Measurements from ENCODE around the gene SCAMP2. TPM values are rescaled to one million over a fixed set of nuclear protein-coding genes. Genes with fewer than 3 reads are reported as not detected.

The SCAMP2 gene
- total RNA-seq, 1 experiment from 2014 or later: 50.2 TPM

- Histone ChIP-seq H3K23ac (ENCODE audit: insufficient read length, low read depth, low read length) (no peak overlapping the region), H2BK20ac (ENCODE audit: low read depth, low read length, poor library complexity, severe bottlenecking) (no peak overlapping the region), H3K79me2 (ENCODE audit: insufficient read depth, low read length) (no peaks in the 10 kb centered on the region), H3K27ac (ENCODE audit: insufficient read length, low read depth, low read length) (no peak overlapping the region), H4K91ac (ENCODE audit: insufficient read length, low read depth, low read length) (no peak overlapping the region), H3K4me2 (ENCODE audit: insufficient read depth, insufficient read length, low read length) (no peak overlapping the region), H2BK120ac (ENCODE audit: low read depth, low read length, poor library complexity, severe bottlenecking) (no peak overlapping the region), H2AFZ (ENCODE audit: low read length) (no peak overlapping the region), H3K4ac (ENCODE audit: low read depth, low read length) (no peak overlapping the region), H3K9me3 (ENCODE audit: control insufficient read depth, low read depth, low read length) (peaks cover 11% of the 10 kb centered on the region), H2AK5ac (ENCODE audit: insufficient read length, low read length) (no peak overlapping the region), H2BK5ac (ENCODE audit: insufficient read length, low read length) (no peak overlapping the region), H3K27me3 (ENCODE audit: insufficient read depth, low read length) (no peaks in the 10 kb centered on the region), H2BK15ac (ENCODE audit: low read depth, low read length) (no peak overlapping the region), H4K5ac (ENCODE audit: insufficient read length, low read depth, low read length) (no peak overlapping the region), H2BK12ac (ENCODE audit: insufficient read length, low read depth, low read length) (no peak overlapping the region), H3T11ph (ENCODE audit: low read length) (no peak overlapping the region), H4K20me1 (ENCODE audit: control insufficient read depth, insufficient read depth, insufficient read length) (no peaks in the 10 kb centered on the region), H3K56ac (ENCODE audit: insufficient read length, low read depth, low read length) (no peak overlapping the region), H3K79me1 (ENCODE audit: insufficient read depth, low read depth, low read length, poor library complexity, severe bottlenecking) (no peaks in the 10 kb centered on the region), H3K14ac (ENCODE audit: insufficient read depth, low read length) (no peak overlapping the region), H3K23me2 (ENCODE audit: insufficient read length, low read depth, low read length, poor library complexity, severe bottlenecking) (peaks cover 4% of the 10 kb centered on the region), H3K18ac (ENCODE audit: insufficient read length, low read depth, low read length) (no peak overlapping the region), H3K9ac (ENCODE audit: extremely low read depth, insufficient read length, low read length) (no peak overlapping the region), H4K8ac (replicated peaks; ENCODE audit: insufficient read length, low read depth, low read length) (no peak overlapping the region), H3K4me1 (ENCODE audit: insufficient read depth, low read length) (no peaks in the 10 kb centered on the region)
- Mint-ChIP-seq H3K4me1 (peaks cover 13 to 22% of the 10 kb centered on the region in 2 experiments), H3K36me3 (ENCODE audit: insufficient read depth in 1 of 3, low read depth in 3 of 3) (peaks cover 0 to 8% (median 6%) of the 10 kb centered on the region in 3 experiments; a peak in 4 of 7 replicates), H3K9me3 (peaks cover 6 to 9% of the 10 kb centered on the region in 2 experiments; a peak in 4 of 5 replicates), H3K27me3 (ENCODE audit: low read depth) (peaks cover 5% of the 10 kb centered on the region), H3K27ac (no peak overlapping the region), H3K4me3 (no peak overlapping the region)
- TF ChIP-seq, protein P1, sequence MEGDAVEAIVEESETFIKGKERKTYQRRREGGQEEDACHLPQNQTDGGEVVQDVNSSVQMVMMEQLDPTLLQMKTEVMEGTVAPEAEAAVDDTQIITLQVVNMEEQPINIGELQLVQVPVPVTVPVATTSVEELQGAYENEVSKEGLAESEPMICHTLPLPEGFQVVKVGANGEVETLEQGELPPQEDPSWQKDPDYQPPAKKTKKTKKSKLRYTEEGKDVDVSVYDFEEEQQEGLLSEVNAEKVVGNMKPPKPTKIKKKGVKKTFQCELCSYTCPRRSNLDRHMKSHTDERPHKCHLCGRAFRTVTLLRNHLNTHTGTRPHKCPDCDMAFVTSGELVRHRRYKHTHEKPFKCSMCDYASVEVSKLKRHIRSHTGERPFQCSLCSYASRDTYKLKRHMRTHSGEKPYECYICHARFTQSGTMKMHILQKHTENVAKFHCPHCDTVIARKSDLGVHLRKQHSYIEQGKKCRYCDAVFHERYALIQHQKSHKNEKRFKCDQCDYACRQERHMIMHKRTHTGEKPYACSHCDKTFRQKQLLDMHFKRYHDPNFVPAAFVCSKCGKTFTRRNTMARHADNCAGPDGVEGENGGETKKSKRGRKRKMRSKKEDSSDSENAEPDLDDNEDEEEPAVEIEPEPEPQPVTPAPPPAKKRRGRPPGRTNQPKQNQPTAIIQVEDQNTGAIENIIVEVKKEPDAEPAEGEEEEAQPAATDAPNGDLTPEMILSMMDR (conservative IDR thresholded peaks at IDR 0.05): no peak
- no peak for DNase-seq
- WGBS (ENCODE audit: extremely low coverage, insufficient read length, low lambda C conversion rate): no CpG with 5 or more reads among the region's 4 CpGs
Measured at GRCh38 chr15:74884428-74885223, 11.5 kb upstream of the SCAMP2 start.
